Panc1 (cell line): ENCODE results near the gene IGF2R. TPM values are rescaled to one million over a fixed set of nuclear protein-coding genes. Genes with fewer than 3 reads are reported as not detected.
A peak's percentile ranks its signal among the peaks of the same experiment; 100 is the strongest.

Source experiments
- ATAC-seq: fragments of 200-7000 bp; cut with Tn5 transposase; 2 replicates; pipeline ENCODE4 v1.9.1; 2020; ENCODE audit warnings: mild to moderate bottlenecking, moderate library complexity
- BruUV-seq: library from RNA; stranded (reverse); fragments of 400-500 nt; replicated peaks from 2 replicates; lab custom pipeline; 2021; lab: Mats Ljungman, UMichigan
- CTCF ChIA-PET: fragments of 300-600 bp; sonication (Branson Sonifier 250); formaldehyde crosslinking; loops from one replicate; lab custom pipeline; 2022; ENCODE audit warnings: antibody characterized with exemption; lab: Charles Lee
- POLR2A ChIA-PET: fragments of 300-600 bp; sonication (Branson Sonifier 250); formaldehyde crosslinking; loops from one replicate; lab custom pipeline; 2022; ENCODE audit warnings: antibody characterized with exemption; lab: Charles Lee
- DNase-seq: peaks from one replicate; pipeline ENCODE4 v3.0.0-alpha.2; 2010; ENCODE audit warnings: low read depth, low spot score
- H3K27ac ChIP-seq: 2 replicates; pipeline ENCODE4 v1.5.1; 2011; ENCODE audit warnings: mild to moderate bottlenecking, low read length, inconsistent platforms
- H3K27me3 ChIP-seq: fragments of 200-500 bp; sonication (Bioruptor generic); 2 replicates; pipeline ENCODE4 v1.6.0; 2014; ENCODE audit warnings: low read length, inconsistent platforms; ENCODE audit not compliant: control insufficient read depth, insufficient read depth
- H3K36me3 ChIP-seq: fragments of 200-500 bp; sonication (Bioruptor generic); 2 replicates; pipeline ENCODE4 v1.5.1; 2014; ENCODE audit warnings: inconsistent platforms, mild to moderate bottlenecking, low read length, moderate library complexity; ENCODE audit not compliant: control insufficient read depth, insufficient read depth
- H3K4me1 ChIP-seq: 2 replicates; pipeline ENCODE4 v1.5.1; 2011; ENCODE audit warnings: inconsistent platforms, mild to moderate bottlenecking, low read length, moderate library complexity; ENCODE audit not compliant: control insufficient read depth, insufficient read depth
- H3K4me3 ChIP-seq, 2 experiments: 2 replicates each; pipeline ENCODE4 v1.5.1; 2011 to 2012; ENCODE audit warnings: low read depth in 2 of 2, low read length in 2 of 2, mild to moderate bottlenecking in 2 of 2, inconsistent platforms in 1 of 2, moderate library complexity in 1 of 2
- H3K9me3 ChIP-seq: fragments of 200-500 bp; sonication (Bioruptor generic); 2 replicates; pipeline ENCODE4 v1.5.1; 2014; ENCODE audit warnings: low read depth, mild to moderate bottlenecking, inconsistent platforms, low read length, moderate library complexity; ENCODE audit not compliant: control insufficient read depth, insufficient read depth
- CTCF ChIP-seq: fragments of 450-650 bp; IDR thresholded peaks from 2 replicates; pipeline ENCODE4 v1.5.1; 2017; ENCODE audit warnings: mild to moderate bottlenecking
- POLR2AphosphoS5 ChIP-seq: IDR thresholded peaks from 2 replicates; pipeline ENCODE4 v1.6.1; 2012; ENCODE audit warnings: mild to moderate bottlenecking, low read depth, low read length, moderate library complexity
- REST ChIP-seq, 2 experiments: IDR thresholded peaks; 2 replicates each; pipeline ENCODE4 v1.6.1; 2011 to 2012; ENCODE audit warnings: low read depth in 2 of 2, control low read depth in 1 of 2, low read length in 1 of 2, mild to moderate bottlenecking in 1 of 2, moderate library complexity in 1 of 2; ENCODE audit not compliant: insufficient read depth in 1 of 2
- SIN3A ChIP-seq: IDR thresholded peaks from 2 replicates; pipeline ENCODE4 v1.6.1; 2012; ENCODE audit warnings: low read depth, mild to moderate bottlenecking, low read length, moderate library complexity, borderline replicate concordance; ENCODE audit not compliant: insufficient read depth
- TCF7L2 ChIP-seq: IDR thresholded peaks from 2 replicates; pipeline ENCODE4 v1.6.1; 2011; ENCODE audit warnings: mild to moderate bottlenecking, low read depth, low read length, inconsistent platforms
- in situ Hi-C: cut with HindIII; loops from 2 replicates; pipeline ENCODE4 v1.10.0; 2016; ENCODE audit warnings: low sequenced_read_pairs, low pct_unique_long_range_greater_than_20kb
- intact Hi-C: fragments of 100-400 bp; cut with micrococcal nuclease; formaldehyde crosslinking; loops from one replicate; pipeline ENCODE4 v1.10.0; 2022; ENCODE audit not compliant: unreplicated experiment
- total RNA-seq: library from RNA; stranded (reverse); gene quantifications from one replicate; pipeline ENCODE4 v1.2.1, GENCODE V29; 2021; ENCODE audit not compliant: unreplicated experiment

Gene IGF2R
- total RNA-seq, 1 experiment from 2014 or later: 163 TPM

- intact Hi-C loops (no loop called here), in situ Hi-C loops (no loop called here)
- no peaks in the 10 kb centered on the region for H3K27me3 ChIP-seq
- BruUV-seq: no TSS peak
- ATAC-seq (no peak), DNase-seq (no peak)
- no peaks in the 10 kb centered on the region for H3K4me1 ChIP-seq
- no peaks in the 10 kb centered on the region for H3K9me3 ChIP-seq
- POLR2A ChIA-PET: no interaction called here
- H3K36me3 ChIP-seq: peaks cover 28% of the 10 kb centered on the region
- no peak overlapping the region for H3K4me3 ChIP-seq
- no peak overlapping the region for H3K27ac ChIP-seq
- TF ChIP-seq POLR2AphosphoS5: no peak
- no peak for TF ChIP-seq TCF7L2
- no peak for TF ChIP-seq CTCF
- TF ChIP-seq REST (IDR thresholded peaks at IDR 0.05; ENCODE audit: insufficient read depth in 1 of 2, low read depth in 2 of 2, low read length in 1 of 2): no peak
- TF ChIP-seq SIN3A: no peak
- CTCF ChIA-PET: no interaction called here
Observed at GRCh38 chr6:160043784-160044183, 74.9 kb downstream of the IGF2R start.

GRCh38 chr6:160044687-160045086 is 75.8 kb downstream of the IGF2R start:
- in situ Hi-C loops: no loop called here
- intact Hi-C loops: no loop called here
- TSS peak; percentile 38 for BruUV-seq
- ChIA-PET CTCF (no interaction called here), POLR2A (no interaction called here)
- ATAC-seq (no peak), DNase-seq (no peak)
- Histone ChIP-seq H3K27ac (no peak overlapping the region), H3K36me3 (peaks cover 33% of the 10 kb centered on the region), H3K9me3 (no peaks in the 10 kb centered on the region), H3K4me3 (no peak overlapping the region), H3K27me3 (no peaks in the 10 kb centered on the region), H3K4me1 (no peaks in the 10 kb centered on the region)
- no peak for TF ChIP-seq CTCF
- no peak for TF ChIP-seq SIN3A
- TF ChIP-seq REST (IDR thresholded peaks at IDR 0.05; ENCODE audit: insufficient read depth in 1 of 2, low read depth in 2 of 2, low read length in 1 of 2): no peak
- TF ChIP-seq TCF7L2: no peak
- TF ChIP-seq POLR2AphosphoS5: no peak
